Stimulated activated CD4-positive, alpha-beta T cell treated with anti-CD3 and anti-CD28 coated beads, Interleukin-2, amount 100 ng/mL, for 4 hours (primary cell): Measurements from ENCODE around the gene IAH1.

Experiments
- DNase-seq: peaks from one replicate; pipeline ENCODE4 v3.0.0-alpha.2; 2020; ENCODE audit warnings: low read depth

IAH1 gene

GRCh38 chr2:9527995-9528787, 53.8 kb downstream of the IAH1 start:
- no peak for DNase-seq

DNA sequence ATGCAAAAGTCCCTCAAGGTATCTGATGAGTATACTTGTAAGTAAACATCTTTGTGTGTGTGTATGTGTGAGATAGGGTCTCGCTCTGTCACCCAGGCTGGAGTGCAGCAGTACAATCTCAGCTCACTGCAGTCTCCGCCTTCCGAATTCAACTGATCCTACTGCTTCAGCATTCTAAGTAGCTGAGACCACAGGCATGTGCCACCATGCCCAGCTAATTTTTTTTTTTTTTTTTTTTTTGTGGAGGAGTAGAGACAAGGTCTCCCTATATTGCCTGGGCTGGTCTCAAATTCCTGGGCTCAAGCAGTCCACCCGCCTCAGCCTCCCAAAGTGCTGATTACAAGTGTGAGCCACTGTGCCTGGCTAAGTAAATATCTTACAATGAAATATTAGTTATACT, 58.1 kb downstream of the IAH1 start:
- DNase-seq: no peak

DNA sequence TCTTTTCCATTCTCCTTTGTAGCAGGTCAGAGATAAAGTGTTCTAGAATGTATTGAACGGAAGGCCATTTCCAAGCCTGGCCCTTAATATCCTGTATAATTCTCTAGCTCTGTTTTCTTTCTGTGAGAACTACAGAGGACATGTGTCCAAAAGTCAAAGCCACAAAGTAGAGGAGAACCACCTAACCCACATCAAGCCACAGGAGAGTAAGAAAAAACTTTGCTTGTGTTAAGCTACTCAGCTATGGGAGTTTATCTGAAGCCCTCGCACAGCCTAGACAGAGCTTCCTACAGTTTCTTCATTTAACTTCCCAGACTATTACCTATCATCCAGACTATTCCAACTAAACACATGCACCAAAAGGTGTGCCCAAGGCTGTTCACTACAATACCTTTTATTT, 59.3 kb downstream of the IAH1 start:
- DNase-seq: no peak

GRCh38 chr2:9535177-9535576, 60.8 kb downstream of the IAH1 start:
- DNase-seq: no peak

DNA sequence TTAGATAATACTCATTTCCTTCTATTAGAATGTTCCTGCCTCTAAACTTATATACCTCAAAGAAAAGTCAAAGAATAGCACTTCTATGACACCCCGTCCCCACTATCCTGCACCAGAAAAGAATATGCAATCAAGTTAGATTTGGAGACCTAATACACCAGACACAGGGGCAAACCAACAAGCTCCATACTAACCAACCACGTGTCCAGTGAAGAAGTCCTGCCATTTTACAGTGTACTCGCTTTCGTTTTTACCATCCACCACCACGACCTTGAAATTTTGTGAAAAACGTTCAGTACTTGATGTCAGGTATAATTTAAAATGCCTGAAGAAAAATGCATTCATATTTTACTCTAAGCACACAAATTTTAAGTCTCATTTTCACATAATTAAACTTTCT, 62.2 kb downstream of the IAH1 start:
- DNase-seq: no peak

DNA sequence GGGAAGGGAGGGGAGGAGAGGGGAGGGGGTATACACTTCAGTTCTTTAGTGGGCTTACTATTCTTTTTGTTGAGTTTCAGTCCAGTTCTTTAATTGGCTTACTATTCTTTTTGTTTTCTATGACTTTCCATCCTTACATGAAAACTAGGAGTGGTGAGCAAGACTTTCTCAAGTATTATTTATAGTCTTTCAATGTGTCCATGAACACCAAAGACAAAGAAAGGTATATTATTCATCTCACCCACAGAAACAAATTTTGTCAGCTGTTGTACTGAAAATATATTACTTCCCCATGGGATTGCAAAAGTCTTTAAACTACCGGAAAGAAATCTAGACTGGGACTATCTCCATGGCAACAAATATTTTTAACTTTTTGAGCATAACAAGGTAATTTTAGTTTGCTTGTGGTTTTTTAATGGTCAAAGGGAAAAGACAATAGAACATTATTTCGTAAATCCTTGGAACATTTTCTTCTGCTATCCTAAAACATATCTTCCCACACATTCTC, 63.7 kb downstream of the IAH1 start:
- no peak for DNase-seq
